A549 (cell line): ENCODE results near the gene OR6X1. TPM values are rescaled to one million over a fixed set of nuclear protein-coding genes. Genes with fewer than 3 reads are reported as not detected.

Source experiments
- ATAC-seq, 2 experiments: fragments of 200-7000 bp in 1 of 2; fragments of >200 bp in 1 of 2; cut with Nextera tagmentation in 1 of 2; cut with Tn5 transposase in 1 of 2; 3 replicates each; pipeline versions ENCODE4 v1.8.0 to v1.9.1; 2018 to 2020; ENCODE audit warnings: mild to moderate bottlenecking in 1 of 2, moderate library complexity in 1 of 2
- CTCF ChIA-PET: fragments of 300-600 bp; sonication (Branson Sonifier 250); formaldehyde crosslinking; extraction: SDS; loops from one replicate; lab custom pipeline; 2021; ENCODE audit warnings: antibody characterized with exemption, inconsistent platforms; lab: Yijun Ruan, JAX
- POLR2A ChIA-PET: fragments of 350-600 bp; formaldehyde crosslinking; extraction: SDS; loops from one replicate; lab custom pipeline; 2021; ENCODE audit warnings: antibody characterized with exemption, inconsistent platforms; lab: Yijun Ruan, JAX
- DNase-seq, 2 experiments: peaks; one replicate each; pipeline versions ENCODE4 v3.0.0 to v3.0.0-alpha.2; 2011 to 2016; ENCODE audit warnings: low read depth in 1 of 2, low spot score in 1 of 2
- FAIRE-seq: peaks from 2 replicates; lab custom pipeline; 2011; peaks lifted over from hg19 to GRCh38; lab: Jason Lieb, UNC
- H3K27ac ChIP-seq, 2 experiments: fragments of >200 bp; sonication (Bioruptor Twin); formaldehyde crosslinking; 3 replicates each; pipeline ENCODE4 v1.5.1; 2016 to 2017
- H3K4me1 ChIP-seq: fragments of >200 bp; sonication (Bioruptor Twin); formaldehyde crosslinking; 3 replicates; pipeline ENCODE4 v1.6.1; 2016
- H3K4me2 ChIP-seq: fragments of >200 bp; sonication (Bioruptor Twin); formaldehyde crosslinking; 3 replicates; pipeline ENCODE4 v1.6.1; 2016
- H3K4me3 ChIP-seq: fragments of >200 bp; sonication (Bioruptor Twin); formaldehyde crosslinking; 3 replicates; pipeline ENCODE4 v1.5.1; 2016
- H3K9me3 ChIP-seq: fragments of >200 bp; sonication (Bioruptor Twin); formaldehyde crosslinking; 3 replicates; pipeline ENCODE4 v1.6.1; 2016
- CBX2 ChIP-seq: fragments of 200-600 bp; sonication (generic); IDR thresholded peaks from 2 replicates; pipeline ENCODE4 v1.6.1; 2016; ENCODE audit warnings: low read depth, mild to moderate bottlenecking, borderline replicate concordance
- CHD4 ChIP-seq: fragments of 200-600 bp; sonication (generic); IDR thresholded peaks from 2 replicates; pipeline ENCODE4 v1.6.1; 2016; ENCODE audit warnings: antibody characterized with exemption, mild to moderate bottlenecking, borderline replicate concordance
- CTCF ChIP-seq: fragments of >200 bp; sonication (Bioruptor Twin); formaldehyde crosslinking; IDR thresholded peaks from 3 replicates; pipeline ENCODE4 v1.5.1; 2016
- EHF ChIP-seq: fragments of 250-450 bp; sonication (Bioruptor Pico); IDR thresholded peaks from 2 replicates; pipeline ENCODE4 v1.5.0; 2020; ENCODE audit warnings: mild to moderate bottlenecking
- ELK1 ChIP-seq: fragments of 150-350 bp; IDR thresholded peaks from 2 replicates; pipeline ENCODE4 v1.6.1; 2014; ENCODE audit warnings: low read depth, mild to moderate bottlenecking, low read length
- ESRRA ChIP-seq: fragments of 150-350 bp; IDR thresholded peaks from 2 replicates; pipeline ENCODE4 v1.6.1; 2014; ENCODE audit warnings: mild to moderate bottlenecking, low read length, borderline replicate concordance
- FOSL2 ChIP-seq, 2 experiments: fragments of 450-650 bp in 1 of 2; fragments of >200 bp in 1 of 2; sonication (Bioruptor Twin) in 1 of 2; formaldehyde crosslinking; IDR thresholded peaks; 2 replicates each; pipeline versions ENCODE4 v1.5.0 to v1.6.1; 2016 to 2020; ENCODE audit warnings: mild to moderate bottlenecking in 1 of 2, moderate library complexity in 1 of 2
- HEYL ChIP-seq: fragments of 250-450 bp; sonication (Bioruptor Pico); IDR thresholded peaks from 2 replicates; pipeline ENCODE4 v1.8.0; 2021; ENCODE audit warnings: mild to moderate bottlenecking, moderate library complexity
- HOXA7 ChIP-seq: fragments of 250-450 bp; sonication (Bioruptor Pico); IDR thresholded peaks from 2 replicates; pipeline ENCODE4 v1.5.0; 2020; ENCODE audit warnings: mild to moderate bottlenecking, moderate library complexity
- HOXB5 ChIP-seq: fragments of 250-450 bp; sonication (Bioruptor Pico); IDR thresholded peaks from 2 replicates; pipeline ENCODE4 v1.5.0; 2020; ENCODE audit warnings: mild to moderate bottlenecking, moderate library complexity
- JUNB ChIP-seq: fragments of >200 bp; sonication (Bioruptor Twin); formaldehyde crosslinking; IDR thresholded peaks from 2 replicates; pipeline ENCODE4 v1.6.1; 2016
- MAFK ChIP-seq: fragments of 450-650 bp; IDR thresholded peaks from 2 replicates; pipeline ENCODE4 v1.6.1; 2014; ENCODE audit not compliant: partially characterized antibody
- MAX ChIP-seq: IDR thresholded peaks from 2 replicates; pipeline ENCODE4 v1.6.1; 2012
- MAZ ChIP-seq: fragments of 150-350 bp; IDR thresholded peaks from 2 replicates; pipeline ENCODE4 v1.6.1; 2014; ENCODE audit warnings: antibody characterized with exemption, low read depth, low read length, borderline replicate concordance
- NFE2L2 ChIP-seq: fragments of 150-350 bp; conservative IDR thresholded peaks from 2 replicates; pipeline ENCODE4 v1.6.1; 2014; ENCODE audit warnings: low read length
- NPAS2 ChIP-seq: fragments of 250-450 bp; sonication (Bioruptor Pico); IDR thresholded peaks from 2 replicates; pipeline ENCODE4 v1.8.0; 2022; ENCODE audit warnings: mild to moderate bottlenecking, moderate library complexity, borderline replicate concordance
- POLR2AphosphoS2 ChIP-seq: conservative IDR thresholded peaks from 2 replicates; pipeline ENCODE4 v1.6.1; 2012; ENCODE audit warnings: low read length, improper control_type of control experiment, inconsistent platforms
- RAD21 ChIP-seq, 2 experiments: fragments of >200 bp in 1 of 2; sonication (Bioruptor Twin) in 1 of 2; formaldehyde crosslinking in 1 of 2; IDR thresholded peaks in 1 of 2; conservative IDR thresholded peaks in 1 of 2; 2 replicates in 1 of 2; 3 replicates in 1 of 2; pipeline ENCODE4 v1.6.1; 2012 to 2018; ENCODE audit warnings: inconsistent platforms in 1 of 2
- RARB ChIP-seq: fragments of 250-450 bp; sonication (Bioruptor Pico); IDR thresholded peaks from 2 replicates; pipeline ENCODE4 v1.8.0; 2021; ENCODE audit warnings: mild to moderate bottlenecking, moderate library complexity
- RCOR1 ChIP-seq: fragments of 150-350 bp; IDR thresholded peaks from 2 replicates; pipeline ENCODE4 v1.6.1; 2014; ENCODE audit warnings: antibody characterized with exemption, low read length, low read depth
- SMC3 ChIP-seq: fragments of >200 bp; sonication (Bioruptor Twin); formaldehyde crosslinking; IDR thresholded peaks from 3 replicates; pipeline ENCODE4 v1.6.1; 2018; ENCODE audit warnings: inconsistent platforms
- SREBF2 ChIP-seq: fragments of 450-650 bp; IDR thresholded peaks from 2 replicates; pipeline ENCODE4 v1.6.1; 2014; ENCODE audit warnings: mild to moderate bottlenecking, moderate library complexity
- ZC3H11A ChIP-seq: fragments of 450-650 bp; IDR thresholded peaks from 2 replicates; pipeline ENCODE4 v1.6.1; 2014; ENCODE audit warnings: antibody characterized with exemption, mild to moderate bottlenecking
- WGBS: methylation state at CpG from one replicate; pipeline ENCODE4 v1.1.6; 2017; ENCODE audit errors: missing lambda C conversion rate; 5-methylcytosine and 5-hydroxymethylcytosine counted together
- polyA plus RNA-seq, 4 experiments: library from polyadenylated mRNA; depleted of rRNA in 3 of 4; stranded (reverse); fragments of >200 nt; fragmentation: RNase III in 1 of 4; extraction: RNeasy Plus Mini Kit Qiagen cat#74134 plus additional on column Dnase treatment in 1 of 4; gene quantifications; 2 replicates in 3 of 4; 3 replicates in 1 of 4; pipeline ENCODE4 v1.2.3, GENCODE V29; 2011 to 2017
- TF ChIP-seq, protein P1 (sequence below): IDR thresholded peaks from 2 replicates; pipeline ENCODE4 v1.6.1; 2012
- TF ChIP-seq, protein P2 (sequence below): fragments of 450-650 bp; IDR thresholded peaks from 2 replicates; pipeline ENCODE4 v1.6.1; 2014; ENCODE audit warnings: antibody characterized with exemption
- TF ChIP-seq, protein P3 (sequence below): IDR thresholded peaks from 2 replicates; pipeline ENCODE4 v1.6.1; 2012; ENCODE audit warnings: low read depth, borderline replicate concordance
- TF ChIP-seq, protein P4 (sequence below): fragments of >200 bp; sonication (Bioruptor Twin); formaldehyde crosslinking; IDR thresholded peaks from 3 replicates; pipeline ENCODE4 v1.6.1; 2016

The OR6X1 gene
- polyA plus RNA-seq, 2 of the 4 experiments (the other 2 are of a cell fraction), result not detected

DNA sequence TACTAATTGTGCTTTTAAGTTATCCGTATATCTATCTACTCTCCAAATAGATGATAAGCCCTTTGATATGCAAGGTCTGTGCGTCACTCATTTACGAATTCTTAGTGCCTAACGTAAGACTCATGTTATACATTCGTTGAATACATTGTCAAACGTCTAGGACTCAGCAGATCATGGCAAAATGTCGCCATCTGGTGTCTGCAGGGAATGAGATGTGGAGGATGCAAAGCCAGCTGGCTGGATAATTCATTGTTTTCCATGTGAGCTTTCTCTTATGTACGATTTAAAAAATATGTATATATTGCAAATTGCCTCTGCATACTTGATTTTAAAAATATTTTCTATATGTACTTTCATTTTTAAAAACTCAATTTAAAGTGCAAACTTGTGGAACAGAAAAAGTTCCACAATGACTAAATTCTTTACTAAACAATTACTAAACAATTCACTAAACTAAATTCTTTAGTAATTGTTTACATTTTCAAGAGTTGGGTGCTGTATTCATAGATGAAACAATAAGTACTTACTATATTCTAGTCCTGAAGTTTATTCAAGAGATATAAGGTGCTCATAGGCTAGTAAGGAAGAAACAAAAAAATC, 46.6 kb downstream of the OR6X1 start:
- H3K4me3 ChIP-seq, result no peak overlapping the region
- ChIA-PET POLR2A (no interaction called here), CTCF (interaction anchor here (0.5 to 7.2 kb wide), 42 partner anchors 8 to 543 kb away, joined by 3 to 189 read pairs (median 4); partner anchors contain the start of gene SCN3B)
- under 1% methylated on average over 8 of the region's 8 CpGs for WGBS
- H3K4me1 ChIP-seq, result no peaks in the 10 kb centered on the region
- no peak overlapping the region for H3K4me2 ChIP-seq
- DNase-seq (peak; percentile 50 to 60), ATAC-seq (peak; percentile 83 to 89), FAIRE-seq (no peak)
- no peaks in the 10 kb centered on the region for H3K9me3 ChIP-seq
- no peak overlapping the region for H3K27ac ChIP-seq
- TF ChIP-seq RAD21 (conservative IDR thresholded peaks at IDR 0.05 in 1 of 2, IDR thresholded peaks at IDR 0.05 in 1 of 2), result peak; percentile 78 to 80
- TF ChIP-seq MAX, result no peak
- no peak for TF ChIP-seq JUNB
- TF ChIP-seq EHF (CRISPR knock-in tag), result no peak
- no peak for TF ChIP-seq NFE2L2
- TF ChIP-seq CTCF, result peak; percentile 77
- peak; percentile 75 for TF ChIP-seq SMC3
- TF ChIP-seq, all 56 proteins: peak for 3

DNA sequence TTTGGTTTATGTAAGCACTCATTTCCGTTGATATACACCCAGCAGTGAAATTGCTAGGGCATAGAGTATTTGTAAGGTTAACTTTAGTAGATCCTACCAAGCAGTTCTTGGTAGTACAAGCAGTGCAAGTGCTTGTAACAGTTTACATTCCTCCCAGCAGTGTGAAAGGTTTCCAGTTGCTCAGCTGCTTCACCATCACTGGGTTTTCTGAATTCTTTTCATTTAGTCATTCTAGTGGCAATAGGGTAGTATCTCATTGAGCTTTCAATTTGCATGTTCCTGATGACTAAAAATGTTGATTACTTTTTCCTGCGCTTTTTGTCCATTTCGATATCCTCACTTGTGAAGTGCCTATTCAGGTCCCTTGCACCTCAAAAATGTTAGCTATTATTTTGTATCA, 47.1 kb downstream of the OR6X1 start:
- H3K27ac ChIP-seq, result no peak overlapping the region
- DNase-seq (no peak), ATAC-seq (no peak), FAIRE-seq (no peak)
- H3K4me1 ChIP-seq, result no peaks in the 10 kb centered on the region
- TF ChIP-seq FOSL2 (IDR thresholded peaks at IDR 0.05), result no peak
- TF ChIP-seq FOSL2 (CRISPR knock-in tag; IDR thresholded peaks at IDR 0.05), result no peak
- no peak for TF ChIP-seq SREBF2
- TF ChIP-seq SMC3, result no peak
- TF ChIP-seq, protein P1, sequence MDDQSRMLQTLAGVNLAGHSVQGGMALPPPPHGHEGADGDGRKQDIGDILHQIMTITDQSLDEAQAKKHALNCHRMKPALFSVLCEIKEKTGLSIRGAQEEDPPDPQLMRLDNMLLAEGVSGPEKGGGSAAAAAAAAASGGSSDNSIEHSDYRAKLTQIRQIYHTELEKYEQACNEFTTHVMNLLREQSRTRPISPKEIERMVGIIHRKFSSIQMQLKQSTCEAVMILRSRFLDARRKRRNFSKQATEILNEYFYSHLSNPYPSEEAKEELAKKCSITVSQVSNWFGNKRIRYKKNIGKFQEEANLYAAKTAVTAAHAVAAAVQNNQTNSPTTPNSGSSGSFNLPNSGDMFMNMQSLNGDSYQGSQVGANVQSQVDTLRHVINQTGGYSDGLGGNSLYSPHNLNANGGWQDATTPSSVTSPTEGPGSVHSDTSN, result no peak
- TF ChIP-seq RARB (CRISPR knock-in tag), result no peak
- TF ChIP-seq HOXA7 (CRISPR knock-in tag), result no peak
- TF ChIP-seq RAD21 (conservative IDR thresholded peaks at IDR 0.05 in 1 of 2, IDR thresholded peaks at IDR 0.05 in 1 of 2), result no peak
- no peak for TF ChIP-seq HOXB5
- H3K4me2 ChIP-seq, result no peak overlapping the region
- no peaks in the 10 kb centered on the region for H3K9me3 ChIP-seq
- ChIA-PET CTCF (interaction anchor here (0.5 to 7.2 kb wide), 34 partner anchors 9 to 542 kb away, joined by 3 to 189 read pairs (median 4); partner anchors contain the start of gene SCN3B), POLR2A (no interaction called here)
- 63% methylated on average over 3 of the region's 3 CpGs for WGBS
- no peak overlapping the region for H3K4me3 ChIP-seq

GRCh38 chr11:123704341-123704740, 50.0 kb downstream of the OR6X1 start:
- Histone ChIP-seq H3K27ac (no peak overlapping the region), H3K4me1 (no peaks in the 10 kb centered on the region), H3K4me3 (no peak overlapping the region), H3K4me2 (no peak overlapping the region), H3K9me3 (no peaks in the 10 kb centered on the region)
- ATAC-seq (no peak), FAIRE-seq (no peak), DNase-seq (no peak)
- WGBS, result 76% methylated on average over 3 of the region's 3 CpGs
- CTCF ChIA-PET, result interaction anchor here (1.3 to 7.2 kb wide), 3 partner anchors 14 to 65 kb away, joined by 3 to 189 read pairs (median 3); no protein-coding TSS in a partner anchor
- POLR2A ChIA-PET, result no interaction called here
- TF ChIP-seq, protein P2, sequence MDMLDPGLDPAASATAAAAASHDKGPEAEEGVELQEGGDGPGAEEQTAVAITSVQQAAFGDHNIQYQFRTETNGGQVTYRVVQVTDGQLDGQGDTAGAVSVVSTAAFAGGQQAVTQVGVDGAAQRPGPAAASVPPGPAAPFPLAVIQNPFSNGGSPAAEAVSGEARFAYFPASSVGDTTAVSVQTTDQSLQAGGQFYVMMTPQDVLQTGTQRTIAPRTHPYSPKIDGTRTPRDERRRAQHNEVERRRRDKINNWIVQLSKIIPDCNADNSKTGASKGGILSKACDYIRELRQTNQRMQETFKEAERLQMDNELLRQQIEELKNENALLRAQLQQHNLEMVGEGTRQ, result no peak
- TF ChIP-seq MAZ, result no peak
- TF ChIP-seq ZC3H11A, result no peak
- TF ChIP-seq POLR2AphosphoS2, result no peak
- TF ChIP-seq ELK1, result no peak
- TF ChIP-seq, protein P3, sequence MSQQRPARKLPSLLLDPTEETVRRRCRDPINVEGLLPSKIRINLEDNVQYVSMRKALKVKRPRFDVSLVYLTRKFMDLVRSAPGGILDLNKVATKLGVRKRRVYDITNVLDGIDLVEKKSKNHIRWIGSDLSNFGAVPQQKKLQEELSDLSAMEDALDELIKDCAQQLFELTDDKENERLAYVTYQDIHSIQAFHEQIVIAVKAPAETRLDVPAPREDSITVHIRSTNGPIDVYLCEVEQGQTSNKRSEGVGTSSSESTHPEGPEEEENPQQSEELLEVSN, result no peak
- no peak for TF ChIP-seq RCOR1
- TF ChIP-seq, protein P4, sequence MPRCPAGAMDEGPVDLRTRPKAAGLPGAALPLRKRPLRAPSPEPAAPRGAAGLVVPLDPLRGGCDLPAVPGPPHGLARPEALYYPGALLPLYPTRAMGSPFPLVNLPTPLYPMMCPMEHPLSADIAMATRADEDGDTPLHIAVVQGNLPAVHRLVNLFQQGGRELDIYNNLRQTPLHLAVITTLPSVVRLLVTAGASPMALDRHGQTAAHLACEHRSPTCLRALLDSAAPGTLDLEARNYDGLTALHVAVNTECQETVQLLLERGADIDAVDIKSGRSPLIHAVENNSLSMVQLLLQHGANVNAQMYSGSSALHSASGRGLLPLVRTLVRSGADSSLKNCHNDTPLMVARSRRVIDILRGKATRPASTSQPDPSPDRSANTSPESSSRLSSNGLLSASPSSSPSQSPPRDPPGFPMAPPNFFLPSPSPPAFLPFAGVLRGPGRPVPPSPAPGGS, result no peak
- no peak for TF ChIP-seq ESRRA
- TF ChIP-seq HEYL, result no peak
- TF ChIP-seq MAFK, result no peak
- TF ChIP-seq EHF (CRISPR knock-in tag), result no peak
- TF ChIP-seq CBX2, result no peak
- no peak for TF ChIP-seq CHD4
- TF ChIP-seq NPAS2, result no peak
- TF ChIP-seq JUNB, result no peak
